Nephron (organoid): Measurements from ENCODE around the gene EWSR1.

Experiments
- H3K27ac Mint-ChIP-seq, 3 experiments: 2 replicates each; pipeline ENCODE4 v1.8.0; 2020; ENCODE audit warnings: mixed read lengths in 3 of 3, mild to moderate bottlenecking in 2 of 3, moderate library complexity in 1 of 3
- H3K27me3 Mint-ChIP-seq: 2 replicates; pipeline ENCODE4 v1.8.0; 2021; ENCODE audit warnings: low read depth, mild to moderate bottlenecking, moderate library complexity, mixed read lengths
- H3K36me3 Mint-ChIP-seq: 2 replicates; pipeline ENCODE4 v1.8.0; 2020; ENCODE audit warnings: low read depth, mixed read lengths
- H3K4me1 Mint-ChIP-seq: 2 replicates; pipeline ENCODE4 v1.8.0; 2020; ENCODE audit warnings: mixed read lengths
- H3K4me3 Mint-ChIP-seq, 3 experiments: 2 replicates each; pipeline ENCODE4 v1.8.0; 2020; ENCODE audit warnings: mild to moderate bottlenecking in 3 of 3, mixed read lengths in 3 of 3, moderate library complexity in 2 of 3
- H3K9me3 Mint-ChIP-seq: 2 replicates; pipeline ENCODE4 v1.8.0; 2020; ENCODE audit warnings: mixed read lengths
- CTCF ChIP-seq, 3 experiments: fragments of 200-600 bp; sonication (generic); IDR thresholded peaks; one replicate each; pipeline ENCODE4 v1.5.0; 2021; ENCODE audit warnings: antibody characterized with exemption in 3 of 3; ENCODE audit not compliant: unreplicated experiment in 3 of 3

EWSR1 gene

GRCh38 chr22:29256606-29257325 lies 11.3 kb upstream of the EWSR1 start:
- no peaks in the 10 kb centered on the region for H3K9me3 Mint-ChIP-seq

GRCh38 chr22:29257751-29258181 lies 10.3 kb upstream of the EWSR1 start:
- no peak for TF ChIP-seq CTCF (IDR thresholded peaks at IDR 0.05; ENCODE audit: unreplicated experiment in 3 of 3)
- Mint-ChIP-seq H3K4me1 (no peaks in the 10 kb centered on the region), H3K4me3 (no peak overlapping the region), H3K9me3 (no peaks in the 10 kb centered on the region), H3K36me3 (peaks cover 3% of the 10 kb centered on the region), H3K27me3 (no peaks in the 10 kb centered on the region), H3K27ac (no peak overlapping the region)

More at GRCh38 chr22:29256606-29257325, 11.3 kb upstream of the EWSR1 start:
- Mint-ChIP-seq H3K4me3 (no peak overlapping the region), H3K27me3 (no peaks in the 10 kb centered on the region), H3K36me3 (peaks cover 3% of the 10 kb centered on the region), H3K27ac (peak overlapping the region in 1 of 3 experiments; percentile 26), H3K4me1 (no peaks in the 10 kb centered on the region)
- TF ChIP-seq CTCF (IDR thresholded peaks at IDR 0.05; ENCODE audit: unreplicated experiment in 3 of 3): no peak

- no peak for TF ChIP-seq CTCF (IDR thresholded peaks at IDR 0.05; ENCODE audit: unreplicated experiment in 3 of 3)
- H3K4me1 Mint-ChIP-seq: no peaks in the 10 kb centered on the region
- H3K4me3 Mint-ChIP-seq: no peak overlapping the region
- H3K9me3 Mint-ChIP-seq: no peaks in the 10 kb centered on the region
- H3K36me3 Mint-ChIP-seq: peaks cover 3% of the 10 kb centered on the region
- H3K27me3 Mint-ChIP-seq: no peaks in the 10 kb centered on the region
- no peak overlapping the region for H3K27ac Mint-ChIP-seq
Measured at GRCh38 chr22:29258407-29259252, 9.4 kb upstream of the EWSR1 start.

- H3K4me3 Mint-ChIP-seq: no peak overlapping the region
- no peaks in the 10 kb centered on the region for H3K27me3 Mint-ChIP-seq
- H3K4me1 Mint-ChIP-seq: no peaks in the 10 kb centered on the region
- no peaks in the 10 kb centered on the region for H3K9me3 Mint-ChIP-seq
- no peak overlapping the region for H3K27ac Mint-ChIP-seq
- peak in 1 of 3 experiments; percentile 11 for TF ChIP-seq CTCF (IDR thresholded peaks at IDR 0.05; ENCODE audit: unreplicated experiment in 3 of 3)
- peaks cover 3% of the 10 kb centered on the region for H3K36me3 Mint-ChIP-seq
Measured at GRCh38 chr22:29259253-29259899, 8.7 kb upstream of the EWSR1 start.

- no peak for TF ChIP-seq CTCF (IDR thresholded peaks at IDR 0.05; ENCODE audit: unreplicated experiment in 3 of 3)
- Mint-ChIP-seq H3K4me1 (no peaks in the 10 kb centered on the region), H3K27me3 (no peaks in the 10 kb centered on the region), H3K9me3 (no peaks in the 10 kb centered on the region), H3K36me3 (peaks cover 3% of the 10 kb centered on the region), H3K4me3 (no peak overlapping the region), H3K27ac (no peak overlapping the region)
Measured at GRCh38 chr22:29260031-29260560, 8.0 kb upstream of the EWSR1 start.
